GM19438 (cell line): ENCODE data around the gene RGMA.

Experiments
- ATAC-seq: cut with Tn5 transposase; IDR thresholded peaks from one replicate; pipeline ENCODE4 v1.9.1; 2021; ENCODE audit warnings: low read depth; ENCODE audit not compliant: unreplicated experiment

Gene RGMA

DNA sequence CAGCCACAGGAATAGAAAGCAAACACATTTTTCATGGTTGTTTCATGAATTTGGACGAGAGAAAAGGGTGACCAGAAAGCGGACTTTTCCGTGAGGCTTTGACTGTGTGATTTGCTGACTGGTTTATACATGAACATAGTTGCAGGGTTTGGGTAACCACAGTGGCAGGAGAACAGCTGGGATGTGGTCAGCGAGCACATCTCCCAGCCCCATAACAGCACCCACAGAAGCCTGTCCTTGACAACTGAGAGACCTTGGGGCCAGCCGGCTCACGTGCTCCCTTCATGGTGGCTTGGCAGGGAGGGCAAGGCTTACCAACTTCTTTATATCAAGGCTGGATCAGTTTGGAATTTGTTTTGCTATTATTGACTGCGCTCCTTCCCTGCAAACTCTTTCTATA, 13.2 kb upstream of the RGMA start:
- no peak for ATAC-seq

DNA sequence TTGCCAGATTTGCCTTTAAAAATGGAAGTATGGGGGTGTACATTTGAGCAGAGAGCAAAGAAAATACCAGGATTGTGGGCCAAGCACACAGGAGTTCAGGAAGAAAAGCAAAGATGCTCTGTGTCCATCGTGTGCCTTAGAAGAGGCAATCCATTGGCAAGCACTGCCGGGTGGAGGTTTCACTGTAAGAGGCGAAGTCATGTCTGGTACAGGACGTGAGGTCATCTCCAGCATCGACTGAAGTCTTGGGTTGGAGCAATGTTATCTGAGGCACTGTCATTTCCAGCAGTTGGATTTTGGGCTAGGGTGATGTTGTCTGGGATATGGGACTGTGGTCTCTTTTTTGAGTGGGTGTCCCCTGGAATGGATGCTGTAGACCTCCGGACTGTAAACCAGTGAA, 4.8 kb upstream of the RGMA start:
- ATAC-seq: no peak

DNA sequence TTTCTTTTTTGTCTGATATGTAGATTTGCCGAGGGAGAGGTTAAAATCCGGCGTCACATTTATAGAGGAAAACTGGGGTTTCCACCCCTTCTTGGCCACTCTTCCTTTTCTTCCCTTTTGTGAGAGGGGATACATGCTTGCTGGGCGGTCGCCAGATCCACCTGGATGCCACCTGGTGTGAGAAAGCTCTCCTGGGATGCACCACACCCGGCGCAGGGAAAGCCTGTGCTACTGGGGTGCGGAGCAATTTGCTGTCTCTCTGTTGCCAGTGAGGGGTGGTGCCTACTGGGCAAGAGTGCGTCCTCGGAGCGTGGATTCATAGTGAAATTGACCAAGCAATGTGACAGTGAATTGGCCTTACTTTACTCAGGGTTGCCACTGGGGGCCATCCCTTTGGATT, 2.5 kb upstream of the RGMA start:
- no peak for ATAC-seq

DNA sequence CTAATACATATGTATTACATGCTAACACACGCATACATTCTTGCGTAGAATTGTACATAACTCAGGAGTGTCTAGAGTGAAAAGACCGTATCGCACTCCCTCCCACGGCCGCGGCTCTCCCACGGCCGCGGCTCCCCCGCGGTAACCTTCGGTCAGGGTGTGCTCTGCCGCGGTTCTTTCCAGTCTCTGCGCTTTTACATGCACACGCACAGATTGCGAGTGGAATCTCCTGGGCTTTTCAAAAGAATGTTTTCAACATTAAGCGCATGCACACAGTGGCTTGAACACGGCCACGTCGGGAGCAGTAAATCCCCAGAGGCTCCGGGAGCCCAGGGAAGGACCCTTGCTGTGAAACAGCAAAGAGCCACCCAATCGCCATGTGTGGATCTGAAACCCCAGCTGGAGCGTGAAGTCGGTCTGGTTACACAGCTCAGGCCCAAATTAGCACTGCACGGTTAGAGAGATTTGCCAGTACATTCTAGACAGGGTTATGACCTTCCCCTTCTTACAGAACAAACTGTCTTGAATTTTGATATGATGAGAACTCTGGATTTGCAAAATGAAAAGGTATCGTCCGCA, 805 bp upstream of the RGMA start:
- ATAC-seq: no peak

DNA sequence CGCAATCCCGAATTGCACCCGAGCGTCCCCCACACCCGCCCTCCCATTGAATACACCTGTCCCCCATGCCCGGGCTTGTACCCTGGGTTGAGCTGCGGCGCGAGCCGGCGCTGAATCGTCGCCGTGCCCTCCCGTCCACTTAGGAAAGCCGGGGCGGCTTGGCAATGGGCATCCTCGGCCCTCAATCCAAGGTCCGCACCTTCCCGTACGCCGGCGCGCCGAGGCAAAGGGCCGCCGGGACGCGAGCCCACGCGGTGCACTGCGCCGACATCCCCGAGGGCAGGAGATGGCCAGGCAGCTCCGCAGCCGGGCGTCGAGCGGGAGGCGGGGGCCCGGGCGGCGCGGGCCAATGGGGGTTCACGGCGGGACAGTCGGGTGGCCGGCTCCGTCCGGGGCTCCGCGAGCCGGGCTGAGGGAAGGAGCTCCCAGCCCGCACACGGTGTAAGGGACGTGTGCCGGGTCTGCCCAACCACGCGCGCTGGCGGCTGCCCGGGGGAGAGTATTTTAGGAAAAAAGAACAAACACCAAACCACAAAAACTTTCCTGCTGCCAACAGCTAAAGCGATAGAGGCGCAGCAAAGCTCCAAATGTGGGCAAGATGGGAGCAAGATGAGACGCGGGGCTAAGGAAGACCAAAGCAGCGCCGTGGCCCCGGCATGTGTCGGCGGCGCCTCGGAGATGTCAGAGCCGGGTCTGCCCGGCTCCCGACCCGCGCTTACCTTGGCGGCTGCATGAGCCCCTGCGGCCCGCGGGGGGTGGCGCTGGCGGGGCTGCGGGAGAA, 621 bp downstream of the RGMA start:
- ATAC-seq: peak; percentile 31

- peak; percentile 46 for ATAC-seq
These were observed 1.2 kb downstream of the RGMA start for GRCh38 chr15:93087825-93088199.

GRCh38 chr15:93086791-93087190, 2.2 kb downstream of the RGMA start:
- ATAC-seq: no peak

DNA sequence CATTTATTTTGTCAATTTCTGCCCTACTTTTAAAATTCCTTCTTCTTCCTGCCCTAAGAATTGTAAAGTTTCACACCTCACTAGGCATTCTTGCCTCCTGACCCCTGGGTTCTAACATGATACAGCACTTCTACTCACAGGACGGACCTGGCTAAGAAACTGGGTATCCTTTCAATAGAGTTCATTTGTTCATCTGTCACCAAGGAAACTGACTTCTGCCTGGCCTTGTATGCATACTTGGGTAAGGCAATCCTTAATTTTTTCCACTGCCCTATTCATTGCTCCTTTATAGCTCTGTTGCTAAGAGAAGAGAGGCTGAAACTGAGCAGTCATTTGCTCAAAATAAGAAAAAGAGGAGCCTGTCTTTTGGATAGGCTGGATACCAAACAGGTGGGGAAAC, 3.3 kb downstream of the RGMA start:
- no peak for ATAC-seq

- no peak for ATAC-seq
These were observed 6.2 kb downstream of the RGMA start for GRCh38 chr15:93082861-93083260.

- ATAC-seq: no peak
These were observed 7.6 kb downstream of the RGMA start for GRCh38 chr15:93081399-93081798.

- no peak for ATAC-seq
These were observed 8.6 kb downstream of the RGMA start for GRCh38 chr15:93080451-93080850.

DNA sequence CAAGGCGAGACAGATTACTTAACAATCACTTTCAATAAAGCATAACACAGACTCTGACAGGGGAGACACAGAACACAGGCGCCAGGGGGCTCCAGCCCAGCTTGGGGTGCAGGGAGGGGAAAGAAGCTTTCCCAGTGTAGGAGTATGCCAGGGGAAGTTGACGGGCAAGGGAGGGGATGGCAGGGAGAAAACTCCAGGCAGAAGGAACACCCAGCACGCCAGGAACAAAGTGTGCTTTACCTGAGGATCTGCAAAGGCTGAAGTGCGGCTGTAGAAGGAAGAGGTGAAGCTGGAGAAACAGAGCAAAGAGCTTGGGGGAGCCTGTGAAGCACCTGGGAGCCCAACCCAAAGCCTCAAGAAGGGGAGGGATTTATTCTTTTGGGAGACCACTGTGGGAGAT, 12.1 kb downstream of the RGMA start:
- ATAC-seq: no peak

GRCh38 chr15:93076217-93076616, 12.8 kb downstream of the RGMA start:
- ATAC-seq: no peak

DNA sequence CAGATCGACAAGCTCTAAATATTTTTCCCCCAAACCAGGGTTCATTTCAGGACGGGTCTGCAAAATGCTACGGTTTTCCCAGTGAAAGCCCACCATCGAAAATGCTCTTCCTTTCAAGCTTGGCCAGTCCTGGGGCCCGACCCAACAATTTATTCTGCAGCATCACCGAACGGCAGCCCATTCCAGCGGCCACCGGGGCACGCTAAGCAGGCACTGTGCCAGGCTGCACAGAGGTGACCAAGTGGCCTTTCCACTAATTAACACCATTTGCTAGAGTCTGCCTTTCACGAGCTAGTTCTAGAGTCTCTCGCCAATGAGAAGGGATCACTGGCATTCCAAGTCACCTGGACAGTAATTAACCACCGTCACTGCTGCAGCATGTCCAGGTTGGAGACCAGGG, 14.4 kb downstream of the RGMA start:
- no peak for ATAC-seq

DNA sequence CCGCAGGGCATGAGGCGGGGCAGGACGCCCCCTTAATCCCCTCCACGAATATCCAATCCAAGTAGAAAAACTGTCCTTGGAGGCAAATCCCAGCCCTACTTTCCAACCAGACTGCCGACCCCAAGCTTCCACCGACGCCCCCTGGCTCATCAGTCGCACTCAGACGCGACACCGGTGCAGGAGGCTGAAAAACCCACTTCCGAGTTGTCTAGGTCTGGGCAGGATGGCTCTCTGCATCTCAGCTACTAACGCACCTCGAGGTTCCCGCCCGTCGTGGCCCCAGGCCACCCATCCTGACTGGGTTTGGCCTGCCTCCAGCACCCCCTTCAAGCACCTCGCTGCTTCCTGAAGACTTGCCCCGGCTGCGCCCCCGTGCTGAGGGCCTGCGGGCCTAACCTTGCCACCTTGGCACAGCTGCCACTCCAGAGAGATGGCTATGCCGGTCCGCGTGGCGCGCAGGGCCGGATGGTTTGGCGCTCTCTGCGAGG, 15.5 kb downstream of the RGMA start:
- ATAC-seq: no peak

GRCh38 chr15:93072411-93073394, 16.3 kb downstream of the RGMA start:
- no peak for ATAC-seq

DNA sequence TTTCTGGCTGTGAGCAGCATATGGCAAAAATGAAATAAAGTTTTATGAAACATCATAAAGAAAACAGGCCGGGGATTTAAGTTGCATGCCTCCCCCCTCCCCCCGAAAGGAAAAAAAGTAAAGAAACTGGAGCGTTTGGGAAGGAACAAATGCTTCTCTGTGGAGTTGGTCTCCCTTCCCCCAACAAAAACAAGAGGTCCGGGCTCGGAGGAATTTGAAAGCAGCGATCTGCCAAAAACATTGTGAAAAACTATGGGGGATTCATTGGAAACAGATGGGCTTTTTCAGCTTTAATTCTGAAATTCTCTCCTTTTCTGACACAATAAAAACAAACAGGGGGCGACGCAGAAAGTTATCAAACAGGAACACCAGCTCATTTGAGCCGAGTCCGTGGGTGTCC, 17.0 kb downstream of the RGMA start:
- no peak for ATAC-seq

DNA sequence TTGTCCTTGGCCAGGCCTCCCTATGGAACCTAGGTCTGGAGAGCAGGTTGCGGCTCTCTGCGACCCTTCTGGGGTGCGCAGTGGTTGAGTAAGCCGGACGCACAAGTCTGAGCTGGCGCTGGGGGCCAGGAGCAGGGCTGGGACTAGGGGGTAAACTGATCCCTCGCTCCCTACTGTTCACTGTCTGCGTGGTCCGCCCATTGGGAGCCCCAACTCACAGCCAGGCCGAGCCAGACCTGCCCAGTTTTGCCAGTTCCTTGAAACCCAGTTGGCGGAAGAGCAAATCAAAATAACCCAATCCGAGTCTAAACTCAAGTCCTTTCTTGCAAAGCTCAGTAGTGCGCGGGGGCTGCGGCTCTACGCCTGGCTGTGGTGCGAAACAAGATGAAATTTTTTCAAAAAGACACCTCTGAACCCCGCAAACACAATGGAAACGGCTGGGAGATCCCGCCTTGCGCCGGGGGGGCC, 17.5 kb downstream of the RGMA start:
- ATAC-seq: no peak

DNA sequence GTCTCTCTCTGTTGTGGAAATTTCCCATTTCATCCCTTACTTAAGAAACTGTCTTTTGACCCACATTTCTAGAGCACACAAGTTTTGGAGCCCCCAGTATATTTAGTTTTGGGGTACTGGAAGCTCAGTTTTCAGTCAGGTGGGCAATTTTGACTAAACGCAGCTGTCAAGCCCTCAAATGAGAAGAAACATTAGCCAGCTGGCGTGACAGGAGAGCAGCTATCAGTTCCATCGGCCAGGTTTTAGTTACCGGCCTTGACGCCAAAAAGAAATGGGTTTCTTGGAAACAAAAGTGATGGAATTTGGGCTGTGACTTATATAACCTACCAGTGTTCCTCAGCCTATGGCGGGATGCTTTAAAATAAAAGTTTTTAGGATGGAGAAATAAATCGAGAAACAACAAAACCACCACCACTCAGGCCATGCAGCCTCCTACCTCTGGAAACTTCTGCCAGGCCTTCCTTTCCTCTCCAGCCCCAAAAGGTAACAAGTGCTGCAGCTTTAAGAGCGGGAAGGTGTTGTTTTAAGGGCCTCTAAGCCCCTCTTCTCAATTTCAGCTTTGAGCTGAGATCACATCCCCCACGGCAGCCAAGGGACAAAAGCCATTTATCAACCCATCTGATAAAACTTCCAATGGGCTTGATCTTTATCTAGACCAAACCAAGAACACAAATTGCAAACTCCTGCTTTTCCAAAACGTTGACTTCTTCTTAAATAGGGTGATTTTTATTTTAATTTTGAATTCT, 18.3 kb downstream of the RGMA start:
- ATAC-seq: no peak

DNA sequence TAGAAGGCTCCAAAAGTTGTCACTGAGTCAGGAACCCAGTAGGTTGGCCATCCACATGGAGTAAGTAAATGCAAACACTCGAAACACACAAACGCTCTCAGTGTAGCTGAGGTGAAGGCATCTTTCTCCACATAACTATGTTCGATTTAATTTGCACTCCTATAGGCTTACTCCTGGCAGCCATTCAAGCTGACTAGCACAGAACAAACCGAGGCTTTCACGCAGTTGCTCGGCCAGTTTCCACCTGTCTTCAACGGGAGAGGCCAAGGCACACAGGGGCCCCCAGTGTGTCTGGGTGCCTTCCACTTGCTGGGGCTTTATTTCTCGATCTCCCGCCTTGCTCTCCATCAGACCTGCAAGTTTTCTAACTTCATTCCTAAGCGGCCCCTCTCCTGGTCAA, 18.9 kb downstream of the RGMA start:
- no peak for ATAC-seq
